H1 (cell line): ENCODE measurements around the gene GPR176. TPM values are rescaled to one million over a fixed set of nuclear protein-coding genes. Genes with fewer than 3 reads are reported as not detected.

Experiments used
- CTCF ChIA-PET: fragments of 300-600 bp; sonication (Branson Sonifier 250); formaldehyde crosslinking; loops from one replicate; lab custom pipeline; 2021; ENCODE audit not compliant: partially characterized antibody; lab: Charles Lee
- POLR2A ChIA-PET: fragments of 300-600 bp; sonication (Branson Sonifier 250); formaldehyde crosslinking; loops from one replicate; lab custom pipeline; 2021; ENCODE audit warnings: inconsistent platforms; ENCODE audit not compliant: partially characterized antibody; lab: Charles Lee
- DNase-seq, 2 experiments: peaks; one replicate each; pipeline versions ENCODE4 v3.0.0 to v3.0.0-alpha.2; 2010 to 2022; ENCODE audit warnings: low spot score in 2 of 2, low read depth in 1 of 2, mixed read lengths in 1 of 2
- FAIRE-seq: peaks from 2 replicates; lab custom pipeline; 2011; peaks lifted over from hg19 to GRCh38; lab: Jason Lieb, UNC
- H2AFZ ChIP-seq: 2 replicates; pipeline ENCODE4 v1.8.1; 2012; ENCODE audit warnings: low read length, inconsistent platforms
- H2AK5ac ChIP-seq: 2 replicates; pipeline ENCODE4 v1.6.1; 2013; ENCODE audit warnings: low read depth, low read length
- H2BK120ac ChIP-seq: replicated peaks from 2 replicates; pipeline ENCODE3; 2013; ENCODE audit warnings: low read depth, low read length, inconsistent platforms
- H2BK12ac ChIP-seq: 2 replicates; pipeline ENCODE4 v1.6.1; 2013; ENCODE audit warnings: low read depth, low read length
- H2BK15ac ChIP-seq: 2 replicates; pipeline ENCODE4 v1.6.1; 2013; ENCODE audit warnings: low read length
- H2BK20ac ChIP-seq: 2 replicates; pipeline ENCODE4 v1.6.1; 2013; ENCODE audit warnings: low read length
- H2BK5ac ChIP-seq: 2 replicates; pipeline ENCODE4 v1.6.1; 2013; ENCODE audit warnings: low read depth, low read length
- H3K14ac ChIP-seq: 2 replicates; pipeline ENCODE4 v1.6.1; 2013; ENCODE audit warnings: inconsistent platforms; ENCODE audit not compliant: insufficient read length
- H3K18ac ChIP-seq: 2 replicates; pipeline ENCODE4 v1.6.1; 2013; ENCODE audit warnings: low read length; ENCODE audit errors: extremely low read depth
- H3K23ac ChIP-seq: 2 replicates; pipeline ENCODE4 v1.6.1; 2013; ENCODE audit warnings: inconsistent platforms; ENCODE audit not compliant: insufficient read length
- H3K23me2 ChIP-seq: 2 replicates; pipeline ENCODE4 v1.6.1; 2013; ENCODE audit warnings: low read depth, low read length
- H3K27ac ChIP-seq: 2 replicates; pipeline ENCODE4 v1.6.1; 2011; ENCODE audit warnings: low read depth, low read length, inconsistent platforms
- H3K27me3 ChIP-seq, 4 experiments: replicated peaks in 1 of 4; 1 replicate in 1 of 4; 2 replicates in 3 of 4; pipeline versions ENCODE4 v1.6.1 to v1.8.1; 2011 to 2013; ENCODE audit warnings: low read length in 3 of 4, mild to moderate bottlenecking in 3 of 4, inconsistent platforms in 2 of 4, mixed read lengths in 2 of 4, moderate library complexity in 1 of 4; ENCODE audit not compliant: control insufficient read depth in 3 of 4, insufficient read depth in 3 of 4; ENCODE audit errors: extremely low read depth in 1 of 4
- H3K36me3 ChIP-seq, 4 experiments: 2 replicates each; pipeline versions ENCODE4 v1.6.1 to v1.8.1; 2011 to 2013; ENCODE audit warnings: mild to moderate bottlenecking in 4 of 4, low read length in 3 of 4, moderate library complexity in 2 of 4, control low read depth in 1 of 4, inconsistent platforms in 1 of 4; ENCODE audit not compliant: insufficient read depth in 4 of 4, control insufficient read depth in 2 of 4
- H3K4ac ChIP-seq: replicated peaks from 2 replicates; pipeline ENCODE3; 2013; ENCODE audit warnings: low read length, low read depth, mixed read lengths, inconsistent platforms; ENCODE audit not compliant: insufficient read length
- H3K4me1 ChIP-seq, 4 experiments: replicated peaks in 1 of 4; 1 replicate in 1 of 4; 2 replicates in 3 of 4; pipeline versions ENCODE4 v1.6.1 to v1.8.1; 2011 to 2013; ENCODE audit warnings: low read length in 3 of 4, inconsistent platforms in 2 of 4, mixed read lengths in 1 of 4; ENCODE audit not compliant: insufficient read depth in 4 of 4, control insufficient read depth in 3 of 4
- H3K4me2 ChIP-seq, 2 experiments: 2 replicates each; pipeline versions ENCODE4 v1.6.1 to v1.8.1; 2011 to 2013; ENCODE audit warnings: low read depth in 2 of 2, low read length in 2 of 2, control low read depth in 1 of 2, inconsistent platforms in 1 of 2, mild to moderate bottlenecking in 1 of 2; ENCODE audit not compliant: insufficient read depth in 1 of 2
- H3K4me3 ChIP-seq, 4 experiments: fragments of 200-600, 300-600 bp in 1 of 4; sonication (generic), shearing (Covaris generic), sonication (Bioruptor Twin) in 1 of 4; 2 replicates each; pipeline versions ENCODE4 v1.5.1 to v1.8.1; 2011 to 2016; ENCODE audit warnings: low read length in 4 of 4, low read depth in 3 of 4, control low read depth in 2 of 4, inconsistent platforms in 2 of 4, mild to moderate bottlenecking in 2 of 4, mixed read lengths in 1 of 4, moderate library complexity in 1 of 4; ENCODE audit not compliant: insufficient read depth in 2 of 4; ENCODE audit errors: extremely low read depth in 1 of 4
- H3K56ac ChIP-seq: replicated peaks from 2 replicates; pipeline ENCODE3; 2013; ENCODE audit warnings: low read depth, mild to moderate bottlenecking, mixed read lengths, low read length, inconsistent platforms; ENCODE audit not compliant: insufficient read length
- H3K79me1 ChIP-seq: 2 replicates; pipeline ENCODE4 v1.6.1; 2013; ENCODE audit warnings: low read depth, low read length, control low read depth
- H3K79me2 ChIP-seq, 2 experiments: 2 replicates each; pipeline versions ENCODE4 v1.6.1 to v1.8.1; 2012 to 2013; ENCODE audit warnings: low read length in 2 of 2, mild to moderate bottlenecking in 2 of 2, inconsistent platforms in 1 of 2; ENCODE audit not compliant: insufficient read depth in 2 of 2, control insufficient read depth in 1 of 2
- H3K9ac ChIP-seq, 4 experiments: replicated peaks in 1 of 4; 1 replicate in 1 of 4; 2 replicates in 3 of 4; pipeline versions ENCODE4 v1.6.1 to v1.8.1; 2011 to 2013; ENCODE audit warnings: low read depth in 3 of 4, low read length in 3 of 4, control low read depth in 2 of 4, mild to moderate bottlenecking in 2 of 4, moderate library complexity in 2 of 4, inconsistent platforms in 1 of 4; ENCODE audit errors: extremely low read depth in 1 of 4
- H3K9me3 ChIP-seq, 2 experiments: 2 replicates each; pipeline versions ENCODE4 v1.6.1 to v1.8.1; 2012 to 2013; ENCODE audit warnings: mild to moderate bottlenecking in 2 of 2, moderate library complexity in 2 of 2, control low read depth in 1 of 2, inconsistent platforms in 1 of 2, low read depth in 1 of 2, low read length in 1 of 2, mixed read lengths in 1 of 2; ENCODE audit not compliant: insufficient read depth in 2 of 2
- H4K20me1 ChIP-seq, 2 experiments: replicated peaks in 1 of 2; 2 replicates each; pipeline versions ENCODE3 to v1.8.1; 2011 to 2013; ENCODE audit warnings: inconsistent platforms in 2 of 2, low read length in 2 of 2, mild to moderate bottlenecking in 1 of 2; ENCODE audit not compliant: insufficient read depth in 2 of 2, control insufficient read depth in 1 of 2
- H4K5ac ChIP-seq: 2 replicates; pipeline ENCODE4 v1.6.1; 2013; ENCODE audit warnings: low read length, low read depth, mixed read lengths, inconsistent platforms; ENCODE audit not compliant: insufficient read length
- H4K8ac ChIP-seq: 2 replicates; pipeline ENCODE4 v1.8.0; 2013; ENCODE audit warnings: mild to moderate bottlenecking, moderate library complexity, low read length, inconsistent platforms; ENCODE audit not compliant: insufficient read depth; ENCODE audit errors: extremely low read depth
- H4K91ac ChIP-seq: replicated peaks from 2 replicates; pipeline ENCODE3; 2013; ENCODE audit warnings: low read length, mixed read lengths, inconsistent platforms; ENCODE audit not compliant: insufficient read length
- ATF2 ChIP-seq: IDR thresholded peaks from 2 replicates; pipeline ENCODE4 v1.6.1; 2012; ENCODE audit warnings: low read length, inconsistent platforms
- CHD2 ChIP-seq: IDR thresholded peaks from 2 replicates; pipeline ENCODE4 v1.6.1; 2012; ENCODE audit warnings: low read length, improper control_type of control experiment
- KDM4A ChIP-seq: IDR thresholded peaks from one replicate; pipeline ENCODE4 v1.7.1; 2012; ENCODE audit warnings: low read depth, mild to moderate bottlenecking, moderate library complexity, low read length, inconsistent platforms; ENCODE audit not compliant: severe bottlenecking
- NANOG ChIP-seq: IDR thresholded peaks from 2 replicates; pipeline ENCODE4 v1.6.1; 2011; ENCODE audit warnings: low read length, low read depth, mild to moderate bottlenecking, inconsistent platforms; ENCODE audit not compliant: insufficient read depth, poor library complexity, severe bottlenecking
- PHF8 ChIP-seq: fragments of 200-600 bp; sonication (generic); conservative IDR thresholded peaks from 2 replicates; pipeline ENCODE4 v1.7.1; 2012; ENCODE audit warnings: low read depth, mild to moderate bottlenecking, inconsistent platforms, low read length, moderate library complexity
- RBBP5 ChIP-seq: IDR thresholded peaks from 2 replicates; pipeline ENCODE4 v1.7.1; 2012; ENCODE audit warnings: low read depth, mild to moderate bottlenecking, inconsistent platforms, low read length, moderate library complexity, borderline replicate concordance
- RNF2 ChIP-seq: fragments of 200-900, 300-1000 bp; sonication (generic); IDR thresholded peaks from 2 replicates; pipeline ENCODE4 v1.7.1; 2016; ENCODE audit warnings: borderline replicate concordance, low read depth, mild to moderate bottlenecking, antibody characterized with exemption, low read length; ENCODE audit not compliant: poor library complexity, severe bottlenecking; ENCODE audit errors: missing control alignments
- YY1 ChIP-seq: IDR thresholded peaks from 2 replicates; pipeline ENCODE4 v1.6.1; 2011; ENCODE audit warnings: low read depth, mild to moderate bottlenecking, low read length
- ZNF274 ChIP-seq: IDR thresholded peaks from 2 replicates; pipeline ENCODE4 v1.7.0; 2012; ENCODE audit warnings: low read length, borderline replicate concordance; ENCODE audit errors: extremely low read depth
- polyA plus RNA-seq, 7 experiments: library from polyadenylated mRNA; depleted of rRNA in 3 of 7; stranded (reverse) in 5 of 7; unstranded in 2 of 7; fragments of >200 nt in 5 of 7; fragments of 200-250 nt in 2 of 7; gene quantifications; 1 replicate in 5 of 7; 2 replicates in 1 of 7; 4 replicates in 1 of 7; pipeline versions ENCODE4 v1.2.1 to v1.2.3, GENCODE V29; 2011 to 2013; ENCODE audit warnings: missing spikeins in 2 of 7, mixed read lengths in 2 of 7
- total RNA-seq: library from RNA; stranded (reverse); fragmentation: NEBNext Ultra II Directional; extraction: Animal tissue kit (Norgen Biotek cat#: 25700); gene quantifications from 2 replicates; pipeline ENCODE4 v1.2.1, GENCODE V29; 2021

The GPR176 gene
- total and polyA plus RNA-seq, 2 of the 8 experiments (the other 6 are each of a cell fraction or from before 2014, with no cell fraction given) = 190 to 281 TPM

DNA sequence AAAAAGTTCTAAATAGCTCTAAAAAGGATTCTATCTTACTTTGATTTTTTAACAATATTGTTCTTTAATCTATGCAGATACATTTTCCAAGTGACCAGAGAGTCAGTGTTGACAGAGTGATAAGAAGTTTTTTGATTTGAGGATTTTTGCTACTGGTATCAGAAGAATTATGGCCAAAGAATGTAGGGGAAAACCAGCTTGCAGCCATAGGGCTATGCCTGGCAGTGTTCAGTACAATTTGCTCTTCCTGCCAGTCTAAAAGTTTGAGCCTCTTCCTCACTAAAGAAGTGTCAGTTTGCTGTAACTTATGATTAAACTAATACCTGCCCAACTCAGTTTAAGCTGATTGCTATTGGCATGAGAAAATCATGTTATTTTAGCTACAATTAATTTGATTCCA, 102.2 kb downstream of the GPR176 start:
- ChIA-PET POLR2A (interaction anchor here (0.9 to 1.9 kb wide), 6 partner anchors 9 to 116 kb away, joined by 3 to 8 read pairs (median 4); partner anchors contain the start of gene EIF2AK4), CTCF (interaction anchor here (0.6 to 2.3 kb wide), 9 partner anchors 8 to 155 kb away, joined by 3 to 6 read pairs (median 3); no protein-coding TSS in a partner anchor)
- peaks cover 2 to 99% of the 10 kb centered on the region in 2 experiments; a peak in 3 of 4 replicates for H3K79me2 ChIP-seq
- H4K5ac ChIP-seq = no peak overlapping the region
- no peak overlapping the region for H3K27ac ChIP-seq
- H3K56ac ChIP-seq = no peak overlapping the region
- no peaks in the 10 kb centered on the region for H3K36me3 ChIP-seq
- H3K23me2 ChIP-seq = no peaks in the 10 kb centered on the region
- no peak overlapping the region for H4K8ac ChIP-seq
- no peak overlapping the region for H2AFZ ChIP-seq
- H3K14ac ChIP-seq = no peak overlapping the region
- no peak overlapping the region for H2BK120ac ChIP-seq
- no peaks in the 10 kb centered on the region; the same call in 1 of the 2 replicates for H3K79me1 ChIP-seq
- H3K4me1 ChIP-seq = peaks cover 0 to 13% (median 6%) of the 10 kb centered on the region in 4 experiments; a peak in 3 of 7 replicates
- no peak overlapping the region for H2BK12ac ChIP-seq
- H3K23ac ChIP-seq = no peak overlapping the region
- H4K20me1 ChIP-seq = peaks cover 2 to 7% of the 10 kb centered on the region in 2 experiments
- no peak overlapping the region for H3K4me2 ChIP-seq
- no peak overlapping the region for H3K4ac ChIP-seq
- no peak overlapping the region for H4K91ac ChIP-seq
- H3K27me3 ChIP-seq = no peaks in the 10 kb centered on the region
- no peak overlapping the region for H3K18ac ChIP-seq
- no peak overlapping the region for H3K4me3 ChIP-seq
- H3K9me3 ChIP-seq = no peaks in the 10 kb centered on the region
- no peak overlapping the region for H2BK15ac ChIP-seq
- H2BK5ac ChIP-seq = no peak overlapping the region
- H2BK20ac ChIP-seq = no peak overlapping the region
- DNase-seq (no peak), FAIRE-seq (no peak)
- H3K9ac ChIP-seq = no peak overlapping the region
- H2AK5ac ChIP-seq = no peak overlapping the region
- no peak for TF ChIP-seq CHD2
- TF ChIP-seq RNF2 = no peak
- TF ChIP-seq ZNF274 = no peak
- no peak for TF ChIP-seq NANOG
- no peak for TF ChIP-seq PHF8
- TF ChIP-seq KDM4A = no peak
- TF ChIP-seq ATF2 = no peak
- TF ChIP-seq RBBP5 = no peak
- no peak for TF ChIP-seq YY1
